ENCODE measurements around the gene TMEM53.
A peak's percentile ranks its signal among the peaks of the same experiment; 100 is the strongest.

The TMEM53 gene

GRCh38 chr1:44659566-44659965 is 14.7 kb downstream of the TMEM53 start:
- no peak overlapping the region; the same call in 1 of the 2 replicates for H3K27ac ChIP-seq

GRCh38 chr1:44655609-44656008 is 18.7 kb downstream of the TMEM53 start:
- no peak overlapping the region for H3K27ac ChIP-seq
- TF ChIP-seq, protein P1, sequence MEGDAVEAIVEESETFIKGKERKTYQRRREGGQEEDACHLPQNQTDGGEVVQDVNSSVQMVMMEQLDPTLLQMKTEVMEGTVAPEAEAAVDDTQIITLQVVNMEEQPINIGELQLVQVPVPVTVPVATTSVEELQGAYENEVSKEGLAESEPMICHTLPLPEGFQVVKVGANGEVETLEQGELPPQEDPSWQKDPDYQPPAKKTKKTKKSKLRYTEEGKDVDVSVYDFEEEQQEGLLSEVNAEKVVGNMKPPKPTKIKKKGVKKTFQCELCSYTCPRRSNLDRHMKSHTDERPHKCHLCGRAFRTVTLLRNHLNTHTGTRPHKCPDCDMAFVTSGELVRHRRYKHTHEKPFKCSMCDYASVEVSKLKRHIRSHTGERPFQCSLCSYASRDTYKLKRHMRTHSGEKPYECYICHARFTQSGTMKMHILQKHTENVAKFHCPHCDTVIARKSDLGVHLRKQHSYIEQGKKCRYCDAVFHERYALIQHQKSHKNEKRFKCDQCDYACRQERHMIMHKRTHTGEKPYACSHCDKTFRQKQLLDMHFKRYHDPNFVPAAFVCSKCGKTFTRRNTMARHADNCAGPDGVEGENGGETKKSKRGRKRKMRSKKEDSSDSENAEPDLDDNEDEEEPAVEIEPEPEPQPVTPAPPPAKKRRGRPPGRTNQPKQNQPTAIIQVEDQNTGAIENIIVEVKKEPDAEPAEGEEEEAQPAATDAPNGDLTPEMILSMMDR (conservative IDR thresholded peaks at IDR 0.05) = peak; percentile 85
- no peak for TF ChIP-seq ZFX (IDR thresholded peaks at IDR 0.05)

More at GRCh38 chr1:44659566-44659965, 14.7 kb downstream of the TMEM53 start:
- TF ChIP-seq, protein P1 (conservative IDR thresholded peaks at IDR 0.05) = no peak
- no peak for TF ChIP-seq ZFX (IDR thresholded peaks at IDR 0.05)

DNA sequence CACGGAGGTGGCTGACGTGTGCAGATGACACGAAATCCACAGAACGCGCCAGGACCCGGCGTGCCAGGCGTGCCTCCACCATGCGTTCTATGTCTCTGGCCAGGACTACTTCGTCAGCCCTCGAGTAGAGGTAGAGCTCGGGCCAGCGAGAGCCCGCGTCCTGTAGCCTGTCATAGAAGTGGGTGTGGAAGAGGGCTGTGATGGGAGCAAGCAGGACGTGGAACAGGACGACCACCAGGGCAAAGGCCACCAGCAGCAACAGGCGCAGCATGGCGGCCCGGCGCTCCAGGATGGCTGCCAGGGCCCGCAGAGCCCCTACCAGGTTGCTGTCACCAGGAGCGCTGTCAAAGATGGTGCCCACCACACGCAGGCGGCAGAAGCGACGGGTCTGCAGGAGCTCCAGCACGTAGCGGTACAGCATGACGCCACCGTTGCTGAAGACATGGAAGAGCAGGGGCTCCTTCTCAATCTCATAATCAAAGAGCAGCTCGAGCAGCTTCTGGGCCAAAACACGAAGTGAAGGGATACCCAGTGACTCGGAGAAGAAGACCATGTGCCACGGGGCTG is 19.6 kb downstream of the TMEM53 start:
- TF ChIP-seq ZFX (IDR thresholded peaks at IDR 0.05) = no peak
- TF ChIP-seq, protein P1 (conservative IDR thresholded peaks at IDR 0.05) = no peak
- H3K27ac ChIP-seq = no peak overlapping the region

- TF ChIP-seq, protein P1 (conservative IDR thresholded peaks at IDR 0.05) = peak; percentile 29
- TF ChIP-seq ZFX (IDR thresholded peaks at IDR 0.05) = no peak
Measured at GRCh38 chr1:44653107-44653964, 20.9 kb downstream of the TMEM53 start.

DNA sequence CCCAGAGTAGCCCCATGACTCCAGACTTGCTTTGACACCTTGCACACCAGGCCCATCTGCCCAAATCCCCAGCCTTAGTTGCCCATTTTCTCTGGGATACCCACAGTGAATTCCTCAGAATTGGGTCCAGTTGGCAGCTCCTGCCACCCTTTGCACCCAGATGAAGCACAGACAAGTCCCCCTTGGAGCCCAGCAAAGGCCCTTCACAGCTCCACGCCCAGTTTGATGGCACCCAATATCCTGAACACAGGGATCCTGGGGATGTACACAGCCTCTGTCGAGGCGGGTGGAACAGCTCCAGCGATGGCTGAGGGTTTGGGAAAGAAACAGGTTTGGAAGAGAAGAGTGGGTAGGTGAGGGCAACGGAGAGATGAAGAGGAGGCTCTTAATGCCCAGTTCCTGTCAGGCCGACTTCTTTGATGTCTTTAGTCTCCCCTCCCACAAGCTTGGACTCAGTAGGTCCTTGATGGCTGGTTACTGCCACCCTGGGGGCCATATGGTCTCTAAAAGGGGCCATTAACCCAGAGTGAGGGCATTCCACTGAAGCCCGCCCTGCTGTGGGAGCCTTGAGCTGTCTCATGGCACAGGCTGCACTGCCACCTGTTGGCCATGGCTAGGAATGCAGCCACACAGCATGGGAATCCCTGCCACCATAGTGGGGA is 21.7 kb downstream of the TMEM53 start:
- TF ChIP-seq, protein P1 (conservative IDR thresholded peaks at IDR 0.05) = peak; percentile 98
- no peak for TF ChIP-seq ZFX (IDR thresholded peaks at IDR 0.05)
- no peak overlapping the region for H3K27ac ChIP-seq

More at GRCh38 chr1:44653107-44653964, 20.9 kb downstream of the TMEM53 start:
- H3K27ac ChIP-seq = no peak overlapping the region

- TF ChIP-seq, protein P1 (conservative IDR thresholded peaks at IDR 0.05) = no peak
- no peak for TF ChIP-seq ZFX (IDR thresholded peaks at IDR 0.05)
- no peak overlapping the region for H3K27ac ChIP-seq
Measured at GRCh38 chr1:44651069-44651468, 23.2 kb downstream of the TMEM53 start.

Data from C4-2B (cell line).